ENCODE data around the gene PNPLA8. TPM values are rescaled to one million over a fixed set of nuclear protein-coding genes. Genes with fewer than 3 reads are reported as not detected.

The PNPLA8 gene
- total RNA-seq, 1 donor from 2014 or later: 26.3 TPM

- Histone ChIP-seq H3K27me3 (ENCODE audit: control insufficient read depth, insufficient read depth, low read length) (no peaks in the 10 kb centered on the region), H3K36me3 (ENCODE audit: control insufficient read depth, insufficient read depth, low read length) (no peaks in the 10 kb centered on the region), H3K4me3 (ENCODE audit: low read depth, low read length) (no peak overlapping the region)
- FAIRE-seq (no peak), DNase-seq (ENCODE audit: low read depth) (no peak)
- TF ChIP-seq CTCF (IDR thresholded peaks at IDR 0.05; ENCODE audit: insufficient read depth, low read length, severe bottlenecking): no peak
These were observed 85.3 kb downstream of the PNPLA8 start for GRCh38 chr7:108440613-108441012.

GRCh38 chr7:108436906-108437305 is 89.0 kb downstream of the PNPLA8 start:
- no peak for FAIRE-seq
- DNase-seq (ENCODE audit: low read depth): no peak
- no peak for TF ChIP-seq CTCF (IDR thresholded peaks at IDR 0.05; ENCODE audit: insufficient read depth, low read length, severe bottlenecking)
- Histone ChIP-seq H3K27me3 (ENCODE audit: control insufficient read depth, insufficient read depth, low read length) (no peaks in the 10 kb centered on the region), H3K4me3 (ENCODE audit: low read depth, low read length) (no peak overlapping the region), H3K36me3 (ENCODE audit: control insufficient read depth, insufficient read depth, low read length) (no peaks in the 10 kb centered on the region)

DNA sequence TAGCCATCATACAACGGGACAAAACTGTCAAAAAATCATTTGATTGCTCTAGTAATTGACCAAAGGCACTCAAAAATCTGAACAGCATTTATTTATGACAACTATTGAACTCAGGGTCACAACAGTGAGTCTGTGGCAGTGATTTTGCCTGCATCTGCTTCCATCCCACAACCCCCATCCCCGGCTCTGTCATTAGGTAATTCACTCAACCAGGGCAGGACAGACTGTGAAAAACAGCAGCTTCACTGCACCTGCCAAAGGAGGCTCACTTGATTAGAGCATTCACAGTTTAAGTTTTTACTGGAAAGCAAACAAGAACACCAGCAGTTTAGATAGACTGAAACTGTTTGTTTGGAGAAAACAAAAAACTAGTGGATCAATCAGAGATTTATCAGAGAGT is 91.9 kb downstream of the PNPLA8 start:
- FAIRE-seq (no peak), DNase-seq (ENCODE audit: low read depth) (no peak)
- H3K36me3 ChIP-seq (ENCODE audit: control insufficient read depth, insufficient read depth, low read length): no peaks in the 10 kb centered on the region
- H3K27me3 ChIP-seq (ENCODE audit: control insufficient read depth, insufficient read depth, low read length): no peaks in the 10 kb centered on the region
- TF ChIP-seq CTCF (IDR thresholded peaks at IDR 0.05; ENCODE audit: insufficient read depth, low read length, severe bottlenecking): no peak
- H3K4me3 ChIP-seq (ENCODE audit: low read depth, low read length): no peak overlapping the region

DNA sequence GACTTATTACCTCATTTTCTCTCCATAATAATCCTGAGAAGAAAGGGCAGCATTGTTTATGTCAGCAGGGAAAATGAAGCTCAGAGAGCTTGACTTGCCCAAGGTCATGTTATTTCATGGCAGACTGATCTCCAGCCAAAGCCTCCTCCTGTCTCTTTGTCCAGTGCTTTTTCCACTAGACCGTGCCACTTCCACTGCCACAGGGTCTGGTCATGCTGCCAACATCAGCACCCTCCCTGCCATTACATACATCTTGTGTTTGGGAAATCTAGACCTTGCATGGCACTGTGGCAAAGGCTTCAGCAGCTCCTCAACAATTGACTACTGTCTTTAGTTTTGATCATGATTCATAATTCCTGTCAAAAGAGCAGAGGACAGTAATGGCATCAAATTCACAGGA is 94.8 kb downstream of the PNPLA8 start:
- Histone ChIP-seq H3K27me3 (ENCODE audit: control insufficient read depth, insufficient read depth, low read length) (no peaks in the 10 kb centered on the region), H3K4me3 (ENCODE audit: low read depth, low read length) (no peak overlapping the region), H3K36me3 (ENCODE audit: control insufficient read depth, insufficient read depth, low read length) (no peaks in the 10 kb centered on the region)
- FAIRE-seq: no peak
- DNase-seq (ENCODE audit: low read depth): no peak
- TF ChIP-seq CTCF (IDR thresholded peaks at IDR 0.05; ENCODE audit: insufficient read depth, low read length, severe bottlenecking): no peak

DNA sequence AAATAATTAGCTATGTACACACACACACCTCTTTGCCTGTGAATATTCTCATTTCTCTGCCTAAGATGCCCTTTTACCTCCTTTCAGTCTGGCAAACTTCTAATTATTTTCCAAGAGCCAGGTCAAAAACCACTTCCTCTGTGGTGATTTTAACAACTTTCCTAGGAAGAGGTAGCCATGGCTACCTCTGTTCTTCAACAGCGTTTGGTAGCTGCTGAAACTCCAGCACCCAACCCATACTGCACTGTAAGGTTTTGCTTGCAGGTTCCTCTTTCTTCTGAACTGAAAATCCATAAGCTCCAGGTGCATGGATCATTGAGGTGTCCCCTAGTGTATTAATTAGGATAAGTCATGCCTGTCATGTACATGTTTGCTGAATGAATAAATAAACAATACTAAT is 95.3 kb downstream of the PNPLA8 start:
- no peak for TF ChIP-seq CTCF (IDR thresholded peaks at IDR 0.05; ENCODE audit: insufficient read depth, low read length, severe bottlenecking)
- FAIRE-seq: no peak
- Histone ChIP-seq H3K27me3 (ENCODE audit: control insufficient read depth, insufficient read depth, low read length) (no peaks in the 10 kb centered on the region), H3K36me3 (ENCODE audit: control insufficient read depth, insufficient read depth, low read length) (no peaks in the 10 kb centered on the region), H3K4me3 (ENCODE audit: low read depth, low read length) (no peak overlapping the region)
- no peak for DNase-seq (ENCODE audit: low read depth)

DNA sequence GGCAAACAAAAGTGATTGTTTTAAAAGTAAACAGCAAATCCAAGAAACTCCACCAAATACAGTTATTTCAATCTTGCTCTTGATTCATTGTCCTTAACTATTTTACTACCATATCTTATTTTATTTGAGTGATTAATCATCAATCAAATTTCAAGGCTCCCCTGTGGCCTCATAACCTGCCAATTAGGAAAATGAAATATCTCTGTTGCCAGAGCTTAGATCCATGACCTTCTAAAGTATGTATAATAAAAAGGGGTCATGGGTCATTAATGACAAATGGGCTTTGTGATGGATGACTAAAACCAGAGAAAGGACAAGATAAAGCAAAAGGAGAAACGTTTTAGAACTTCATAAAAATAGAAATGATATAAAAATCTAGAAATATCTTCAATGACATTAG is 98.2 kb downstream of the PNPLA8 start:
- no peak for DNase-seq (ENCODE audit: low read depth)
- H3K4me3 ChIP-seq (ENCODE audit: low read depth, low read length): no peak overlapping the region
- TF ChIP-seq CTCF (IDR thresholded peaks at IDR 0.05; ENCODE audit: insufficient read depth, low read length, severe bottlenecking): no peak
- H3K36me3 ChIP-seq (ENCODE audit: control insufficient read depth, insufficient read depth, low read length): no peaks in the 10 kb centered on the region
- FAIRE-seq: no peak
- H3K27me3 ChIP-seq (ENCODE audit: control insufficient read depth, insufficient read depth, low read length): no peaks in the 10 kb centered on the region

Data from bronchial epithelial cell (primary cell).